Thyroid gland (tissue), 4 donors: ENCODE results near the gene FXYD7. TPM values are rescaled to one million over a fixed set of nuclear protein-coding genes. Genes with fewer than 3 reads are reported as not detected.

Experiments used
- DNase-seq, 2 donors: peaks; one replicate each; pipeline ENCODE4 v3.0.0-alpha.2; 2019
- H3K27ac ChIP-seq, 3 donors: fragments of 200-600 bp; sonication (generic); 1 replicate in 2 of 3; 2 replicates in 1 of 3; pipeline ENCODE4 v1.5.1; 2016 to 2019; ENCODE audit warnings: mild to moderate bottlenecking in 1 of 3, moderate library complexity in 1 of 3
- H3K27me3 ChIP-seq: fragments of 200-600 bp; sonication (generic); one replicate; pipeline ENCODE4 v1.5.1; 2019
- H3K36me3 ChIP-seq, 2 donors: fragments of 200-600 bp; sonication (generic); one replicate each; pipeline ENCODE4 v1.5.1; 2016 to 2019
- H3K4me1 ChIP-seq, 2 donors: fragments of 200-600 bp; sonication (generic); one replicate each; pipeline ENCODE4 v1.5.1; 2017 to 2019
- H3K4me3 ChIP-seq, 3 donors: fragments of 200-600 bp; sonication (generic); replicated peaks in 1 of 3; 1 replicate in 2 of 3; 2 replicates in 1 of 3; pipeline ENCODE4 v1.5.1; 2016; ENCODE audit warnings: mild to moderate bottlenecking in 1 of 3
- H3K9me3 ChIP-seq: fragments of 200-600 bp; sonication (generic); one replicate; pipeline ENCODE4 v1.5.1; 2017
- POLR2A ChIP-seq, 2 donors: fragments of 450-650 bp; IDR thresholded peaks; one replicate each; pipeline ENCODE4 v1.6.1; 2017; ENCODE audit warnings: antibody characterized with exemption in 2 of 2, mild to moderate bottlenecking in 2 of 2, moderate library complexity in 1 of 2
- WGBS, 2 donors: methylation state at CpG; one replicate each; pipeline ENCODE4 v1.1.5; 2017; 5-methylcytosine and 5-hydroxymethylcytosine counted together
- intact Hi-C: fragments of 100-400 bp; cut with DNase I; formaldehyde crosslinking; loops from one replicate; pipeline ENCODE4 v1.15.1; 2023
- total RNA-seq, 4 donors: library from RNA; depleted of rRNA; stranded (reverse); fragments of >200 nt; gene quantifications; one replicate each; pipeline ENCODE4 v1.2.3, GENCODE V29; 2016
- TF ChIP-seq, protein P1 (sequence below), 6 experiments: fragments of 200-600 bp in 3 of 6; fragments of 450-650 bp in 3 of 6; sonication (generic) in 3 of 6; IDR thresholded peaks; one replicate each; pipeline ENCODE4 v1.5.1; 2016 to 2019; ENCODE audit warnings: antibody characterized with exemption in 6 of 6, mild to moderate bottlenecking in 2 of 6, inconsistent platforms in 1 of 6, moderate library complexity in 1 of 6

FXYD7 gene, protein sequence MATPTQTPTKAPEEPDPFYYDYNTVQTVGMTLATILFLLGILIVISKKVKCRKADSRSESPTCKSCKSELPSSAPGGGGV
- 1 to 10 TPM in 1 of 4 donors, not detected in 3; 1.6 TPM for total RNA-seq

DNA sequence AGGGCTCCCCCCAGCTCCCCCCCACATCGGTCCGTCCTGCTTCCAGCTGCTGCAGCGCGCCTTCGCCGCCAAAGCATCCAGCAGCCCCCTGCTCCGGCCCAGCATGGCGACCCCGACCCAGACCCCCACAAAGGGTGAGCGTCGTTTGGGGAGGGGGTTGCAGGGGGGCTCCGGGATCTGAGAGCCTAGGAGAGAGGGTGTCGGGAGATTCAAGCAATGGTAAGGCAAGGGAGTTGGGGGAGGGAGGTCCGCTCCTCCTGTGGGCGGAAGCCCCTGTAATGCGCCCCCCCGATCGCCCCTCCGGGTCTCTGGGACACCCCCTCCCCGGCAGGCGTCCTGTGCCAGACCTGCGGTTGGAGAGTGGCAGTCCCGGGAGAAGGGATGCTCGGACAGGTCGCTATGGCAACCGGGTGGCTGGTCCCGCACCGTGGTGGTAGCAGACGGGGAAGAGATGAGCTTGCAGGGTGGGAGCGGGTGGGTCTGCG, at the start of gene FXYD7:
Gene FXYD7, plus strand, starts transcription at position 25 of the 485 bp plus-strand sequence. Its CDS starts 79 bp downstream, at position 104.
- intact Hi-C loops, result no loop called here
- DNase-seq, result no peak

DNA sequence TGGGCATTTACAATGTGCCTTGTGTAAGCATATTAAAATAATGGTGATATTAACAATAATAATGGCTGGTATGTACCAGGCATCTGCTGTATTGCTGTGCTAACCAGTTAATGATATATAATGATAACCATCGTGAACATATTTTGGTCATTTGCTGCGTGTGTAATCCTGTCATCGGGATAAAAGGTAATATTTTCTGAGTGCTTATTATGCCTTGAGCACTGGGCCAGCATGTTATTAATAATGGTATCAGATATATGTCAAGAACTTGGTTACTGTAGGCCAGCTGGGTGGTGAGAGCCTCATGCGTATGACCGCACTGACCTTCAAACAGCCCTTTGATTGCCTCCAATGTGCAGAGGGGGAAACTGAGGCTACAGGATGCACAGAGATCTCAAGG, 49.6 kb upstream of the FXYD7 start:
- no peak for DNase-seq
- no peaks in the 10 kb centered on the region for H3K36me3 ChIP-seq
- intact Hi-C loops, result no loop called here
- peaks cover 0 to 5% of the 10 kb centered on the region in 2 donors for H3K4me1 ChIP-seq
- H3K27ac ChIP-seq, result no peak overlapping the region
- H3K4me3 ChIP-seq, result no peak overlapping the region
- TF ChIP-seq POLR2A (IDR thresholded peaks at IDR 0.05), result no peak
- TF ChIP-seq, protein P1, sequence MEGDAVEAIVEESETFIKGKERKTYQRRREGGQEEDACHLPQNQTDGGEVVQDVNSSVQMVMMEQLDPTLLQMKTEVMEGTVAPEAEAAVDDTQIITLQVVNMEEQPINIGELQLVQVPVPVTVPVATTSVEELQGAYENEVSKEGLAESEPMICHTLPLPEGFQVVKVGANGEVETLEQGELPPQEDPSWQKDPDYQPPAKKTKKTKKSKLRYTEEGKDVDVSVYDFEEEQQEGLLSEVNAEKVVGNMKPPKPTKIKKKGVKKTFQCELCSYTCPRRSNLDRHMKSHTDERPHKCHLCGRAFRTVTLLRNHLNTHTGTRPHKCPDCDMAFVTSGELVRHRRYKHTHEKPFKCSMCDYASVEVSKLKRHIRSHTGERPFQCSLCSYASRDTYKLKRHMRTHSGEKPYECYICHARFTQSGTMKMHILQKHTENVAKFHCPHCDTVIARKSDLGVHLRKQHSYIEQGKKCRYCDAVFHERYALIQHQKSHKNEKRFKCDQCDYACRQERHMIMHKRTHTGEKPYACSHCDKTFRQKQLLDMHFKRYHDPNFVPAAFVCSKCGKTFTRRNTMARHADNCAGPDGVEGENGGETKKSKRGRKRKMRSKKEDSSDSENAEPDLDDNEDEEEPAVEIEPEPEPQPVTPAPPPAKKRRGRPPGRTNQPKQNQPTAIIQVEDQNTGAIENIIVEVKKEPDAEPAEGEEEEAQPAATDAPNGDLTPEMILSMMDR (IDR thresholded peaks at IDR 0.05), result no peak
- H3K9me3 ChIP-seq, result no peaks in the 10 kb centered on the region
- 90 to 96% methylated on average over 5 of the region's 5 CpGs for WGBS, 2 donors
- H3K27me3 ChIP-seq, result no peaks in the 10 kb centered on the region

More for the DNA sequence above, at the start of gene FXYD7:
- WGBS, 2 donors, result 6 to 13% methylated on average over 18 to 21 of the region's 31 CpGs
- Histone ChIP-seq H3K27ac (no peak within 1 kb of the TSS), H3K27me3 (no peaks in the 10 kb centered on the region), H3K36me3 (no peaks in the 10 kb centered on the region), H3K9me3 (no peaks in the 10 kb centered on the region), H3K4me1 (peaks cover 4 to 21% of the 10 kb centered on the region in 2 donors), H3K4me3 (no peak within 1 kb of the TSS)
- TF ChIP-seq, protein P1 (IDR thresholded peaks at IDR 0.05), result peak in 1 of 6 experiments; percentile 7
- TF ChIP-seq POLR2A (IDR thresholded peaks at IDR 0.05), result no peak

DNA sequence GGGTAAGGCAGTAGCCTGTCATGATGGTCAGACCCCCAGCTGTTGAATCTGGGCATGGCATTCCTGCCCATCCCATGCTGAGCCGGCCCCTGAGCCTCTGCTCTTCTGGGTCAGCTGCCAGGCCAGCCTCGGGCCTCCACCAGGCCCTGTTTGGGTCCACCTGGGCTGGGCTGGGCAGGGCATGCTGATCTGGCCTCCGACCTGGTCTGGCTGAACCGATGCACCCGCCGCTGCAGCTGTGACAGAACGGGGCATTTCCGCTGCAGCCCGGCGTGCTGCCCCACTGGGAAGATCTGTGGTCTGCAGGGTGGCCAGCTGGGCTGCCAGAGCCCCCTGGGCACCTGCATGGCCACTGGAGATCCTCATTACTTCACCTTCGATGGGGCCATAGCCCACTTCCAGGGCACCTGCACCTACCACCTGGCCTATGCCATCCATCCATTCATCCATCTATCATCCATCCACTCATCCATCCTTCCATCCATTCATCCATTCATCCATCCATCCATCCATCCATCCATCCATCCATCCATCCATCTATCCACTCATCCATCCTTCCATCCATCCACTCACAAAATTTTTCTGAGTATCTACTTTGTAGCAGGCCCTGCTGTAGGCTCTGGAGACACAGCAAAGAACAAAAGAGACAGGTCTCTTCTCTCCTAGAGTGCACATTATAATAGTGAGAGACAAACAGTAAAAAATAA, 49.0 kb upstream of the FXYD7 start:
- WGBS, 2 donors, result 88 to 96% methylated on average over 1 to 5 of the region's 11 CpGs
- no peaks in the 10 kb centered on the region for H3K27me3 ChIP-seq
- H3K4me1 ChIP-seq, result peaks cover 0 to 5% of the 10 kb centered on the region in 2 donors
- H3K4me3 ChIP-seq, result no peak overlapping the region
- DNase-seq, result no peak
- H3K36me3 ChIP-seq, result no peaks in the 10 kb centered on the region
- H3K27ac ChIP-seq, result no peak overlapping the region
- intact Hi-C loops, result no loop called here
- no peaks in the 10 kb centered on the region for H3K9me3 ChIP-seq
- TF ChIP-seq, protein P1 (IDR thresholded peaks at IDR 0.05), result no peak
- no peak for TF ChIP-seq POLR2A (IDR thresholded peaks at IDR 0.05)

DNA sequence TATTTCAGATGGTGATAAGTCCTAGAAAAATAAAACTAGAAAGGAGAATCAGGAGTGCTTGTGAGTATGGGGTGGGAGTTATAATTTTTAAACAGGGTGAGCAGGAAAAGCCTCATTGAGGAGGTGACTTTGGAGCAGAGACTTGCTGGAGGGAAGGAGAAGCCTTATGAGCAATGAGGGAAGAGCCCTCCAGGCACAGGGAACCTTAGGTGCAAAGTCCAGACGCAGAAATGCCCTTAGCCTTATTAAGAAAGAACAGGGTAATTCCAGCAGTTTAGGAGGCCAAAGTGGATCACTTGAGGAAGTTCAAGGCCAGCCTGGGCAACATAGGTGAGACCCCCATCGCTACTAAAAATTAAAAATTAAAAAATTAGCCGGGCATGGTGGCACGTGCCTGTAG, 48.4 kb upstream of the FXYD7 start:
- WGBS, 2 donors, result 89 to 90% methylated on average over 4 of the region's 4 CpGs
- DNase-seq, result no peak
- Histone ChIP-seq H3K9me3 (no peaks in the 10 kb centered on the region), H3K27ac (no peak overlapping the region), H3K4me1 (peaks cover 0 to 5% of the 10 kb centered on the region in 2 donors), H3K4me3 (no peak overlapping the region), H3K27me3 (no peaks in the 10 kb centered on the region), H3K36me3 (no peaks in the 10 kb centered on the region)
- TF ChIP-seq, protein P1 (IDR thresholded peaks at IDR 0.05), result no peak
- no peak for TF ChIP-seq POLR2A (IDR thresholded peaks at IDR 0.05)
- intact Hi-C loops, result no loop called here
